Upper lobe of right lung (tissue), 1 donor: ENCODE data around the gene UBE2QL1. TPM values are rescaled to one million over a fixed set of nuclear protein-coding genes. Genes with fewer than 3 reads are reported as not detected.

ENCODE experiments used
- ATAC-seq: fragments of 200-7000 bp; cut with Tn5 transposase; one replicate; pipeline ENCODE4 v1.9.1; 2020; ENCODE audit warnings: mild to moderate bottlenecking, moderate library complexity
- DNase-seq: peaks from one replicate; pipeline ENCODE4 v3.0.0-alpha.2; 2020
- H3K27ac ChIP-seq: fragments of 200-600 bp; one replicate; pipeline ENCODE4 v1.8.0; 2022
- H3K27me3 ChIP-seq: fragments of 200-600 bp; one replicate; pipeline ENCODE4 v1.8.0; 2022; ENCODE audit warnings: mild to moderate bottlenecking
- H3K36me3 ChIP-seq: fragments of 200-600 bp; one replicate; pipeline ENCODE4 v1.8.0; 2022
- H3K4me1 ChIP-seq: fragments of 200-600 bp; one replicate; pipeline ENCODE4 v1.8.0; 2022
- H3K4me3 ChIP-seq: fragments of 200-600 bp; one replicate; pipeline ENCODE4 v1.8.0; 2022; ENCODE audit warnings: mild to moderate bottlenecking
- H3K9me3 ChIP-seq: fragments of 200-600 bp; one replicate; pipeline ENCODE4 v1.8.0; 2022
- intact Hi-C: fragments of 100-400 bp; cut with DNase I; formaldehyde crosslinking; loops from one replicate; pipeline ENCODE4 v1.11.0; 2022
- total RNA-seq: library from RNA; stranded (reverse); fragmentation: NEBNext Ultra II Directional; extraction: Animal tissue kit (Norgen Biotek cat#: 25700); gene quantifications from one replicate; pipeline ENCODE4 v1.2.1, GENCODE V29; 2021
- TF ChIP-seq, protein P1 (sequence below): fragments of 200-600 bp; IDR thresholded peaks from one replicate; pipeline ENCODE4 v1.8.0; 2022; ENCODE audit warnings: antibody characterized with exemption
- donor health status: DM: no; HTN: yes; CAD: no; lungs with severe emphysema.

Gene UBE2QL1
- total RNA-seq, 1 donor from 2014 or later = not detected

GRCh38 chr5:6495433-6496206 lies 47.0 kb downstream of the UBE2QL1 start:
- no peaks in the 10 kb centered on the region for H3K4me1 ChIP-seq
- TF ChIP-seq, protein P1, sequence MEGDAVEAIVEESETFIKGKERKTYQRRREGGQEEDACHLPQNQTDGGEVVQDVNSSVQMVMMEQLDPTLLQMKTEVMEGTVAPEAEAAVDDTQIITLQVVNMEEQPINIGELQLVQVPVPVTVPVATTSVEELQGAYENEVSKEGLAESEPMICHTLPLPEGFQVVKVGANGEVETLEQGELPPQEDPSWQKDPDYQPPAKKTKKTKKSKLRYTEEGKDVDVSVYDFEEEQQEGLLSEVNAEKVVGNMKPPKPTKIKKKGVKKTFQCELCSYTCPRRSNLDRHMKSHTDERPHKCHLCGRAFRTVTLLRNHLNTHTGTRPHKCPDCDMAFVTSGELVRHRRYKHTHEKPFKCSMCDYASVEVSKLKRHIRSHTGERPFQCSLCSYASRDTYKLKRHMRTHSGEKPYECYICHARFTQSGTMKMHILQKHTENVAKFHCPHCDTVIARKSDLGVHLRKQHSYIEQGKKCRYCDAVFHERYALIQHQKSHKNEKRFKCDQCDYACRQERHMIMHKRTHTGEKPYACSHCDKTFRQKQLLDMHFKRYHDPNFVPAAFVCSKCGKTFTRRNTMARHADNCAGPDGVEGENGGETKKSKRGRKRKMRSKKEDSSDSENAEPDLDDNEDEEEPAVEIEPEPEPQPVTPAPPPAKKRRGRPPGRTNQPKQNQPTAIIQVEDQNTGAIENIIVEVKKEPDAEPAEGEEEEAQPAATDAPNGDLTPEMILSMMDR = no peak
- H3K27me3 ChIP-seq = peaks cover 6% of the 10 kb centered on the region
- DNase-seq = no peak
- intact Hi-C loops = no loop called here
- no peaks in the 10 kb centered on the region for H3K9me3 ChIP-seq
- no peaks in the 10 kb centered on the region for H3K36me3 ChIP-seq
- H3K4me3 ChIP-seq = no peak overlapping the region
- no peak overlapping the region for H3K27ac ChIP-seq
- ATAC-seq = no peak

- Histone ChIP-seq H3K27me3 (peaks cover 6% of the 10 kb centered on the region), H3K4me3 (no peak overlapping the region), H3K27ac (no peak overlapping the region), H3K9me3 (no peaks in the 10 kb centered on the region), H3K36me3 (no peaks in the 10 kb centered on the region), H3K4me1 (no peaks in the 10 kb centered on the region)
- intact Hi-C loops = no loop called here
- ATAC-seq (no peak), DNase-seq (no peak)
- TF ChIP-seq, protein P1 = no peak
Observed at GRCh38 chr5:6496207-6496584, 47.5 kb downstream of the UBE2QL1 start.

- Histone ChIP-seq H3K27me3 (peaks cover 6% of the 10 kb centered on the region), H3K4me1 (no peaks in the 10 kb centered on the region), H3K9me3 (no peaks in the 10 kb centered on the region), H3K4me3 (no peak overlapping the region), H3K36me3 (no peaks in the 10 kb centered on the region), H3K27ac (no peak overlapping the region)
- TF ChIP-seq, protein P1 = no peak
- intact Hi-C loops = no loop called here
- ATAC-seq (no peak), DNase-seq (no peak)
Observed at GRCh38 chr5:6496636-6497035, 48.0 kb downstream of the UBE2QL1 start.

DNA sequence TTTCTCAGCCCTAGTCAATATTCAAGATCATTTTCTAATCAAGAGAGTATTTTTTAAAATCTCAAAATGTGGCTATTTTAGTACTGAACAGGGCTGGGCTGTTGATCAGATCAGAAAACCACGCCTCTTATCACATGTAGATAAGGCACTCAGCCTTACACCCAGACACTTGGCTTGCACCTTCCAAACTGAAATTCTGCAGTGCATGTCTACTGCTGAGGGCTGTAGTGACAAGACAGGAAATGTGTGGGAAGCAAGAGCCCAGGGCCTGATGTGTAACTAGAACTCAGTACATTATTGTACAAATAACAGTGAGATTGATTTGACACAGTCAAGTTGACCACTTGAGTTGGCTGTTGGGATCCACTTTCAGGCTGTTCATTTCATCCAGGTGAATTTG lies 48.6 kb downstream of the UBE2QL1 start:
- Histone ChIP-seq H3K27ac (no peak overlapping the region), H3K36me3 (no peaks in the 10 kb centered on the region), H3K4me1 (no peaks in the 10 kb centered on the region), H3K4me3 (no peak overlapping the region), H3K9me3 (no peaks in the 10 kb centered on the region), H3K27me3 (peaks cover 6% of the 10 kb centered on the region)
- intact Hi-C loops = no loop called here
- ATAC-seq = no peak
- TF ChIP-seq, protein P1 = no peak
- DNase-seq = no peak

DNA sequence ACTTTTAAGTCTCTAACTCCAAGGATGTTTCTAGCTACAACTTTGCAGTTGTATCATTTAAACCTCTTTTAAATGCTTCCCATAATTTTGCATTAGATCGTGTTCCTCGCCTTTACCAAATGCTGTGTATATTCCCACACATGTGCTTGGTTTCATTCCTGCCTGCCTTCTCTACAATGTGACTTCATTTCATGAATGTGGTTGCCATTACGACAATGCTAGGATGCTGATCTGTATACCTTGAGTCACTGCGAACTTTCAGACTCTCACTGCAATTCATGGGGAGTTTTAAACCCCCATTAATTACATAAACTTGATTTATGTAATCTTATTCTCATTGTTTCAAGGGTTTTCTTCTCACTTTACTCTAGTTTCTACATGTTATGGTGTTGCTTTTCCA lies 50.3 kb downstream of the UBE2QL1 start:
- no peaks in the 10 kb centered on the region for H3K36me3 ChIP-seq
- no peaks in the 10 kb centered on the region for H3K9me3 ChIP-seq
- H3K4me3 ChIP-seq = no peak overlapping the region
- intact Hi-C loops = no loop called here
- no peak overlapping the region for H3K27ac ChIP-seq
- no peaks in the 10 kb centered on the region for H3K4me1 ChIP-seq
- ATAC-seq = no peak
- H3K27me3 ChIP-seq = peaks cover 6% of the 10 kb centered on the region
- DNase-seq = no peak
- TF ChIP-seq, protein P1 = no peak

DNA sequence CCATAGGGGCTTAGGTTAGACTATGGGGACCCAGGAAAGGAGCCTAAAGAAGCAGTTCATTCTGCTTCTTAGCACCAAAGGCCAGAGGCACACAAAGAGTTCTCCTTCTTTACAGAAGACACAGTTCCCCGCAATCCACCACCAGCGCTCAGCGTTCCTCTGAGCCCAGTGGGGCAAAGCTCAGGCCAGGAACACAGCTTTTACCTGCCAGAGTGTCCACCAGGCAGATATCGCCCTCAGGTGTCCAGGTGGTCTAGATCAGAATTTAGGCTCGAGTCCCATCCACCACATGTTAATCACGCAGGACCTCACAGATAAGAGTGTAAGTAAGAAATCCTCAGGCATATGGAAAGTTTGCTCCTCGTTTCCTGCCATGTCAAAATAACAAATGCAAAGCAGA lies 53.0 kb downstream of the UBE2QL1 start:
- H3K27ac ChIP-seq = no peak overlapping the region
- ATAC-seq (no peak), DNase-seq (no peak)
- no peaks in the 10 kb centered on the region for H3K4me1 ChIP-seq
- H3K9me3 ChIP-seq = no peaks in the 10 kb centered on the region
- intact Hi-C loops = no loop called here
- H3K36me3 ChIP-seq = no peaks in the 10 kb centered on the region
- TF ChIP-seq, protein P1 = no peak
- H3K4me3 ChIP-seq = no peak overlapping the region
- no peaks in the 10 kb centered on the region for H3K27me3 ChIP-seq
